AML-193 (cell line): ENCODE results near the gene HTRA2.
A peak's percentile ranks its signal among the peaks of the same experiment; 100 is the strongest.

Source experiments
- DNase-seq, 2 experiments: peaks; one replicate each; lab custom pipeline; 2025; lab: John Stamatoyannopoulos, UW

The HTRA2 gene

GRCh38 chr2:74542978-74543377 lies 13.2 kb downstream of the HTRA2 start:
- DNase-seq = no peak

GRCh38 chr2:74544634-74545033 lies 14.9 kb downstream of the HTRA2 start:
- no peak for DNase-seq

- no peak for DNase-seq
Observed at GRCh38 chr2:74546004-74546403, 16.3 kb downstream of the HTRA2 start.

GRCh38 chr2:74548285-74548899 lies 18.7 kb downstream of the HTRA2 start:
- no peak for DNase-seq

- peak; percentile 39 to 52 for DNase-seq
Observed at GRCh38 chr2:74548900-74549826, 19.4 kb downstream of the HTRA2 start.

- DNase-seq = no peak
Observed at GRCh38 chr2:74550231-74550630, 20.5 kb downstream of the HTRA2 start.

- no peak for DNase-seq
Observed at GRCh38 chr2:74551530-74551929, 21.8 kb downstream of the HTRA2 start.

- DNase-seq = no peak
Observed at GRCh38 chr2:74551942-74552913, 22.5 kb downstream of the HTRA2 start.

- DNase-seq = no peak
Observed at GRCh38 chr2:74552914-74553811, 23.4 kb downstream of the HTRA2 start.

- peak; percentile 49 to 62 for DNase-seq
Observed at GRCh38 chr2:74553892-74554819, 24.4 kb downstream of the HTRA2 start, which contains the start of the genes DOK1 and LOXL3. DOK1 (plus strand) TSS chr2:74554720; CDS start chr2:74554755, 35 bp downstream. LOXL3 (minus strand) TSS chr2:74553942; CDS start chr2:74552634, 1,308 bp downstream.

- peak in 1 of 2 experiments; percentile 21 for DNase-seq
Observed at GRCh38 chr2:74554820-74555531, 25.2 kb downstream of the HTRA2 start.

GRCh38 chr2:74555610-74556103 lies 25.9 kb downstream of the HTRA2 start:
- DNase-seq = peak; percentile 41 to 42

- DNase-seq = no peak
Observed at GRCh38 chr2:74556159-74556558, 26.4 kb downstream of the HTRA2 start.

- no peak for DNase-seq
Observed at GRCh38 chr2:74556831-74557370, 27.2 kb downstream of the HTRA2 start.

GRCh38 chr2:74558284-74559230 lies 28.8 kb downstream of the HTRA2 start:
- peak; percentile 26 to 55 for DNase-seq

GRCh38 chr2:74559912-74560311 lies 30.2 kb downstream of the HTRA2 start:
- DNase-seq = no peak

GRCh38 chr2:74560591-74560990 lies 30.9 kb downstream of the HTRA2 start:
- no peak for DNase-seq
